HCT116 (cell line): Measurements from ENCODE around the gene NLGN2. TPM values are rescaled to one million over a fixed set of nuclear protein-coding genes. Genes with fewer than 3 reads are reported as not detected.
"Not testable (repeated sequence)": the region's sequence is repeated elsewhere in the genome, so short reads cannot be mapped to it uniquely, and the experiment has no call there.

ENCODE experiments used
- ATAC-seq: fragments of 200-7000 bp; cut with Tn5 transposase; 2 replicates; pipeline ENCODE4 v1.9.1; 2020; ENCODE audit warnings: mild to moderate bottlenecking, moderate library complexity
- BruUV-seq: library from RNA; stranded (reverse); fragments of 400-500 nt; replicated peaks from 2 replicates; lab custom pipeline; 2021; lab: Mats Ljungman, UMichigan
- CTCF ChIA-PET: fragments of 300-600 bp; sonication (Branson Sonifier 250); formaldehyde crosslinking; loops from one replicate; lab custom pipeline; 2021; ENCODE audit warnings: antibody characterized with exemption; lab: Charles Lee
- POLR2A ChIA-PET: fragments of 300-600, 350-600 bp; sonication (Branson Sonifier 250); formaldehyde crosslinking; loops from one replicate; lab custom pipeline; 2021; ENCODE audit warnings: antibody characterized with exemption; lab: Charles Lee
- RAD21 ChIA-PET, 2 experiments: fragments of 300-600 bp; sonication (Branson Sonifier 250); formaldehyde crosslinking; loops; one replicate each; lab custom pipeline; 2023; ENCODE audit warnings: low total read pairs in 2 of 2; ENCODE audit not compliant: uncharacterized antibody in 2 of 2, unreplicated experiment in 2 of 2, low non-redundant PET in 1 of 2; lab: Charles Lee
- DNase-seq: peaks from one replicate; pipeline ENCODE4 v3.0.0-alpha.2; 2010; ENCODE audit warnings: low read depth, low spot score
- H2AFZ ChIP-seq: fragments of 200-600 bp; shearing (Covaris generic), sonication (generic); 2 replicates; pipeline ENCODE4 v1.6.1; 2017; ENCODE audit warnings: low read depth, mixed run types, mixed read lengths, antibody characterized with exemption, low read length; ENCODE audit not compliant: poor library complexity, severe bottlenecking
- H3K27ac ChIP-seq: 2 replicates; pipeline ENCODE4 v1.5.1; 2012; ENCODE audit warnings: low read depth, low read length
- H3K27me3 ChIP-seq: fragments of 200-600 bp; sonication (generic); 2 replicates; pipeline ENCODE4 v1.6.1; 2016; ENCODE audit warnings: mixed run types, low read length, mixed read lengths; ENCODE audit not compliant: insufficient read depth
- H3K36me3 ChIP-seq, 2 experiments: fragments of 200-500 bp in 1 of 2; fragments of 200-600 bp in 1 of 2; sonication (Bioruptor generic) in 1 of 2; sonication (generic) in 1 of 2; 2 replicates each; pipeline versions ENCODE4 v1.5.1 to v1.6.1; 2014 to 2016; ENCODE audit warnings: low read length in 2 of 2, inconsistent platforms in 1 of 2, mixed read lengths in 1 of 2, mixed run types in 1 of 2; ENCODE audit not compliant: insufficient read depth in 2 of 2, control insufficient read depth in 1 of 2
- H3K4me1 ChIP-seq, 2 experiments: fragments of 200-600 bp in 1 of 2; sonication (generic) in 1 of 2; 2 replicates each; pipeline versions ENCODE4 v1.5.1 to v1.6.1; 2012 to 2017; ENCODE audit warnings: low read length in 2 of 2, inconsistent platforms in 1 of 2, mild to moderate bottlenecking in 1 of 2, mixed read lengths in 1 of 2, mixed run types in 1 of 2, moderate library complexity in 1 of 2; ENCODE audit not compliant: insufficient read depth in 2 of 2, control insufficient read depth in 1 of 2
- H3K4me2 ChIP-seq: fragments of 200-600 bp; sonication (generic); 2 replicates; pipeline ENCODE4 v1.6.1; 2017; ENCODE audit warnings: mixed run types, low read length, mixed read lengths
- H3K4me3 ChIP-seq, 2 experiments: fragments of 200-600 bp in 1 of 2; sonication (generic) in 1 of 2; replicated peaks in 1 of 2; 2 replicates each; pipeline ENCODE4 v1.5.1; 2011 to 2016; ENCODE audit warnings: low read length in 2 of 2, control low read depth in 1 of 2, low read depth in 1 of 2, mild to moderate bottlenecking in 1 of 2, mixed read lengths in 1 of 2, mixed run types in 1 of 2
- H3K79me2 ChIP-seq: fragments of 200-600 bp; sonication (generic); 2 replicates; pipeline ENCODE4 v1.6.1; 2017; ENCODE audit warnings: mild to moderate bottlenecking, mixed run types, low read length, moderate library complexity, mixed read lengths; ENCODE audit not compliant: insufficient read depth
- H3K9ac ChIP-seq: fragments of 200-600 bp; sonication (generic); 2 replicates; pipeline ENCODE4 v1.6.1; 2016; ENCODE audit warnings: low read length, mixed read lengths
- H3K9me2 ChIP-seq: fragments of 200-600 bp; sonication (generic), shearing (Covaris generic); 2 replicates; pipeline ENCODE4 v1.6.1; 2017; ENCODE audit warnings: mixed run types, mild to moderate bottlenecking, moderate library complexity; ENCODE audit not compliant: insufficient read depth
- H3K9me3 ChIP-seq, 2 experiments: fragments of 200-500 bp in 1 of 2; fragments of 200-600 bp in 1 of 2; sonication (Bioruptor generic) in 1 of 2; sonication (generic) in 1 of 2; 2 replicates each; pipeline ENCODE4 v1.6.1; 2014 to 2017; ENCODE audit warnings: low read length in 2 of 2, mixed read lengths in 2 of 2, inconsistent platforms in 1 of 2, low read depth in 1 of 2, mild to moderate bottlenecking in 1 of 2, mixed run types in 1 of 2, moderate library complexity in 1 of 2; ENCODE audit not compliant: control insufficient read depth in 1 of 2, insufficient read depth in 1 of 2
- H4K20me1 ChIP-seq: fragments of 200-600 bp; sonication (generic), shearing (Covaris generic); 2 replicates; pipeline ENCODE4 v1.6.1; 2017; ENCODE audit warnings: mixed run types, mild to moderate bottlenecking, moderate library complexity; ENCODE audit not compliant: insufficient read depth
- EGR1 ChIP-seq: IDR thresholded peaks from 2 replicates; pipeline ENCODE4 v1.6.1; 2012; ENCODE audit warnings: low read depth
- JUND ChIP-seq: IDR thresholded peaks from 2 replicates; pipeline ENCODE4 v1.6.1; 2012
- MAX ChIP-seq: IDR thresholded peaks from 2 replicates; pipeline ENCODE4 v1.6.1; 2012
- intact Hi-C: fragments of 100-400 bp; cut with micrococcal nuclease; formaldehyde crosslinking; loops from 2 replicates; pipeline ENCODE4 v1.10.0; 2022
- total RNA-seq: library from RNA; stranded (reverse); gene quantifications from one replicate; pipeline ENCODE4 v1.2.1, GENCODE V29; 2021; ENCODE audit not compliant: unreplicated experiment

NLGN2 gene
- total RNA-seq, 1 experiment from 2014 or later = 60.5 TPM

DNA sequence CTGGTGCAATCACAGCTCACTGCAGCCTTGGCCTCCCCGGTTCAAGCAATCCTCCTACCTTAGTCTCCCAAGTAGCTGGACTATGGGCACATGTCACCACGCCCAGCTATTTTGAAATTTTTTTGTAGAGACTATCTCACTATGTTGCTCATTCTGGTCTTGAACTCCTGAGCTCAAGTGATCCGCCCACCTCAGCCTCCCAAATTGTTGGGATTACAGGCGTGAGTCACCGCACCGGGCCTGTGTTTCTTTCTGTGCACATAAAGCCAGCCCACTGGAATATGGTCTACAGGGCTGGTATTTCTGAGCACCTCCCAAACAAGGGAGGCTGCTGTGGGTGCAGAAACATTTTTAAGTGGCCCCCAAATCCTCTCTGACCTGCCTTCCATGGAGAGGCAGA is 44.3 kb upstream of the NLGN2 start:
- no peaks in the 10 kb centered on the region for H3K27me3 ChIP-seq
- ChIA-PET CTCF (no interaction called here), POLR2A (interaction anchor here (1.6 kb wide), 1 partner anchor 40 kb away, joined by 3 read pairs; the partner anchor contains the start of gene TMEM256), RAD21 (interaction anchor here in 1 of 2 experiments (0.6 kb wide), 1 partner anchor 419 kb away, joined by 7 read pairs; no protein-coding TSS in a partner anchor)
- no peaks in the 10 kb centered on the region for H3K9me2 ChIP-seq
- no peaks in the 10 kb centered on the region for H3K9me3 ChIP-seq
- H3K9ac ChIP-seq = peak overlapping the region; percentile 16
- peak; percentile 88 for ATAC-seq
- H3K4me1 ChIP-seq = peaks cover 11 to 23% of the 10 kb centered on the region in 2 experiments
- TF ChIP-seq JUND = no peak
- TF ChIP-seq EGR1 = 0 out of 2 replicates have a peak, but pooled peaks have one; percentile 51
- no peak for TF ChIP-seq MAX
- intact Hi-C loops = no loop called here
- H3K36me3 ChIP-seq = no peaks in the 10 kb centered on the region
- no peak for DNase-seq
- peak overlapping the region; percentile 61 for H3K4me2 ChIP-seq
- H3K79me2 ChIP-seq = no peaks in the 10 kb centered on the region
- no peak overlapping the region for H3K27ac ChIP-seq
- 0 out of 4 replicates have a peak overlapping the region, but pooled peaks of 1 of the 2 experiments have one; percentile 21 for H3K4me3 ChIP-seq
- peak overlapping the region; percentile 89 for H2AFZ ChIP-seq
- no peaks in the 10 kb centered on the region for H4K20me1 ChIP-seq
- no TSS peak for BruUV-seq

DNA sequence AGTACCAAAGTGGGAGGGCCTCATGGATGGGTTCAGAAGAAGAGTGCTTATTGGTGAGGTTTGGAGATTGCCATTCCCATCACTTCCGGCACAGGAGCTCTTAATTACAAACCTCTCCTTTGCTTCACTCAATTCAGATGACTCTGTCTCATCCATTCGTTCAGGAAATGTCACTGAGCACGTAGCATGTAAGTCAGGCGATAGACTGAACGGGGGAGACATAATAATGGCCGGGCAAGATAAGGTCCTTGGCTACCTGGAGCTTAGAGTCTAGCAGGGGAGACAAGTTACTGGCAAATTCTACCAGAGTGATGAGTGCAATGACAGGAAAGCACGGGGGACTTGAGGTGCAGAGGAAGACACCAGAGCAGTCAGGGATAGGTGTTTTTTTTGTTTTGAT is 41.7 kb upstream of the NLGN2 start:
- H3K36me3 ChIP-seq, POLR2A ChIA-PET, BruUV-seq, H3K79me2 ChIP-seq, RAD21 ChIA-PET, H3K27ac ChIP-seq, H3K9ac ChIP-seq, H4K20me1 ChIP-seq, H3K4me2 ChIP-seq, ATAC-seq, DNase-seq, intact Hi-C loops, H2AFZ ChIP-seq, CTCF ChIA-PET, H3K9me3 ChIP-seq, H3K9me2 ChIP-seq, H3K27me3 ChIP-seq, H3K4me3 ChIP-seq: not testable (repeated sequence)
- H3K4me1 ChIP-seq = peaks cover 11 to 23% of the 10 kb centered on the region in 2 experiments
